Measurements from ENCODE around the gene SLC25A12. TPM values are rescaled to one million over a fixed set of nuclear protein-coding genes. Genes with fewer than 3 reads are reported as not detected.

The SLC25A12 gene
- total and polyA plus RNA-seq, 2 of the 13 experiments (the other 11 are each of a cell fraction or from before 2014, with no cell fraction given), result 8.1 to 15.9 TPM

DNA sequence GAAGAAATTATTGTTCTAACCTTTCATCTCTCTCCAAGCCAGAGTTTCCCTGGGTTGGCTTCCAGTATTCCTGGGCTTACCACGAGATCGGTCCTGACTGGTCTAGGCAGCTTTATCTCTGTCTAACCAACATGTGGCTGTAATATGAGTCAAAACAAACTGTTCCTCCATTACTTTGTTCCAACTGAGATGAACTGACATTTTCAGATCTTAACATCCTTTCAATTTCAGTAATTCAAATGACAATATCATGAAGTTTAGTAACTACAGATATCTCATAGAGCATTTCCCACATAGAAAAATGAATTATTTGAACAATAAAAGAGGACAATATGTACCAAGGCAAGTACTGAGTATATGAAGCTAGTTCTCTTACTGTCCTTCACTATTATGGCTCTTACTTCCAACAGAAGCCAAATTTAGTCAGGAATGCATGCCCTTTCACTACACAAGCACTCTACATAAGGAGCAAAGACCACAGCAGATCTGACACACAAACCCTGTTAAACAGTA, 15.5 kb downstream of the SLC25A12 start (continued):
- TF ChIP-seq, protein P1, sequence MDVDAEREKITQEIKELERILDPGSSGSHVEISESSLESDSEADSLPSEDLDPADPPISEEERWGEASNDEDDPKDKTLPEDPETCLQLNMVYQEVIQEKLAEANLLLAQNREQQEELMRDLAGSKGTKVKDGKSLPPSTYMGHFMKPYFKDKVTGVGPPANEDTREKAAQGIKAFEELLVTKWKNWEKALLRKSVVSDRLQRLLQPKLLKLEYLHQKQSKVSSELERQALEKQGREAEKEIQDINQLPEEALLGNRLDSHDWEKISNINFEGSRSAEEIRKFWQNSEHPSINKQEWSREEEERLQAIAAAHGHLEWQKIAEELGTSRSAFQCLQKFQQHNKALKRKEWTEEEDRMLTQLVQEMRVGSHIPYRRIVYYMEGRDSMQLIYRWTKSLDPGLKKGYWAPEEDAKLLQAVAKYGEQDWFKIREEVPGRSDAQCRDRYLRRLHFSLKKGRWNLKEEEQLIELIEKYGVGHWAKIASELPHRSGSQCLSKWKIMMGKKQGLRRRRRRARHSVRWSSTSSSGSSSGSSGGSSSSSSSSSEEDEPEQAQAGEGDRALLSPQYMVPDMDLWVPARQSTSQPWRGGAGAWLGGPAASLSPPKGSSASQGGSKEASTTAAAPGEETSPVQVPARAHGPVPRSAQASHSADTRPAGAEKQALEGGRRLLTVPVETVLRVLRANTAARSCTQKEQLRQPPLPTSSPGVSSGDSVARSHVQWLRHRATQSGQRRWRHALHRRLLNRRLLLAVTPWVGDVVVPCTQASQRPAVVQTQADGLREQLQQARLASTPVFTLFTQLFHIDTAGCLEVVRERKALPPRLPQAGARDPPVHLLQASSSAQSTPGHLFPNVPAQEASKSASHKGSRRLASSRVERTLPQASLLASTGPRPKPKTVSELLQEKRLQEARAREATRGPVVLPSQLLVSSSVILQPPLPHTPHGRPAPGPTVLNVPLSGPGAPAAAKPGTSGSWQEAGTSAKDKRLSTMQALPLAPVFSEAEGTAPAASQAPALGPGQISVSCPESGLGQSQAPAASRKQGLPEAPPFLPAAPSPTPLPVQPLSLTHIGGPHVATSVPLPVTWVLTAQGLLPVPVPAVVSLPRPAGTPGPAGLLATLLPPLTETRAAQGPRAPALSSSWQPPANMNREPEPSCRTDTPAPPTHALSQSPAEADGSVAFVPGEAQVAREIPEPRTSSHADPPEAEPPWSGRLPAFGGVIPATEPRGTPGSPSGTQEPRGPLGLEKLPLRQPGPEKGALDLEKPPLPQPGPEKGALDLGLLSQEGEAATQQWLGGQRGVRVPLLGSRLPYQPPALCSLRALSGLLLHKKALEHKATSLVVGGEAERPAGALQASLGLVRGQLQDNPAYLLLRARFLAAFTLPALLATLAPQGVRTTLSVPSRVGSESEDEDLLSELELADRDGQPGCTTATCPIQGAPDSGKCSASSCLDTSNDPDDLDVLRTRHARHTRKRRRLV (CRISPR knock-in tag; IDR thresholded peaks at IDR 0.05), result no peak
- TF ChIP-seq ZNF670 (CRISPR knock-in tag; IDR thresholded peaks at IDR 0.05; ENCODE audit: borderline replicate concordance) (no peak), JARID2 (CRISPR knock-in tag; IDR thresholded peaks at IDR 0.05; ENCODE audit: insufficient replicate concordance) (no peak), ZNF614 (CRISPR knock-in tag; IDR thresholded peaks at IDR 0.05; ENCODE audit: borderline replicate concordance) (no peak), ZNF292 (CRISPR knock-in tag; IDR thresholded peaks at IDR 0.05; ENCODE audit: borderline replicate concordance, low read depth) (peak; percentile 42; the same call in 1 of the 2 replicates), ZNF549 (CRISPR knock-in tag; IDR thresholded peaks at IDR 0.05) (peak; percentile 93), ZNF451 (CRISPR knock-in tag; IDR thresholded peaks at IDR 0.05) (no peak), ZNF234 (CRISPR knock-in tag; conservative IDR thresholded peaks at IDR 0.05) (no peak), SIX1 (CRISPR knock-in tag; IDR thresholded peaks at IDR 0.05; ENCODE audit: borderline replicate concordance) (peak; percentile 79; the same call in 1 of the 2 replicates), IRF2 (CRISPR knock-in tag; IDR thresholded peaks at IDR 0.05) (no peak), TARDBP (CRISPR knock-in tag; IDR thresholded peaks at IDR 0.05) (no peak), HES4 (CRISPR knock-in tag; IDR thresholded peaks at IDR 0.05; ENCODE audit: borderline replicate concordance) (no peak), ZNF33B (CRISPR knock-in tag; IDR thresholded peaks at IDR 0.05) (no peak), SP5 (CRISPR knock-in tag; IDR thresholded peaks at IDR 0.05; ENCODE audit: borderline replicate concordance, low read depth) (no peak), ARID2 (CRISPR knock-in tag; IDR thresholded peaks at IDR 0.05; ENCODE audit: borderline replicate concordance) (no peak), ARNT2 (CRISPR knock-in tag; IDR thresholded peaks at IDR 0.05; ENCODE audit: low read depth) (no peak)
- TF ChIP-seq, protein P2, sequence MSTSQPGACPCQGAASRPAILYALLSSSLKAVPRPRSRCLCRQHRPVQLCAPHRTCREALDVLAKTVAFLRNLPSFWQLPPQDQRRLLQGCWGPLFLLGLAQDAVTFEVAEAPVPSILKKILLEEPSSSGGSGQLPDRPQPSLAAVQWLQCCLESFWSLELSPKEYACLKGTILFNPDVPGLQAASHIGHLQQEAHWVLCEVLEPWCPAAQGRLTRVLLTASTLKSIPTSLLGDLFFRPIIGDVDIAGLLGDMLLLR (CRISPR knock-in tag; IDR thresholded peaks at IDR 0.05), result no peak
- TF ChIP-seq, protein P3, sequence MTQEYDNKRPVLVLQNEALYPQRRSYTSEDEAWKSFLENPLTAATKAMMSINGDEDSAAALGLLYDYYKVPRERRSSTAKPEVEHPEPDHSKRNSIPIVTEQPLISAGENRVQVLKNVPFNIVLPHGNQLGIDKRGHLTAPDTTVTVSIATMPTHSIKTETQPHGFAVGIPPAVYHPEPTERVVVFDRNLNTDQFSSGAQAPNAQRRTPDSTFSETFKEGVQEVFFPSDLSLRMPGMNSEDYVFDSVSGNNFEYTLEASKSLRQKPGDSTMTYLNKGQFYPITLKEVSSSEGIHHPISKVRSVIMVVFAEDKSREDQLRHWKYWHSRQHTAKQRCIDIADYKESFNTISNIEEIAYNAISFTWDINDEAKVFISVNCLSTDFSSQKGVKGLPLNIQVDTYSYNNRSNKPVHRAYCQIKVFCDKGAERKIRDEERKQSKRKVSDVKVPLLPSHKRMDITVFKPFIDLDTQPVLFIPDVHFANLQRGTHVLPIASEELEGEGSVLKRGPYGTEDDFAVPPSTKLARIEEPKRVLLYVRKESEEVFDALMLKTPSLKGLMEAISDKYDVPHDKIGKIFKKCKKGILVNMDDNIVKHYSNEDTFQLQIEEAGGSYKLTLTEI (CRISPR knock-in tag; conservative IDR thresholded peaks at IDR 0.05), result no peak
- TF ChIP-seq, protein P4, sequence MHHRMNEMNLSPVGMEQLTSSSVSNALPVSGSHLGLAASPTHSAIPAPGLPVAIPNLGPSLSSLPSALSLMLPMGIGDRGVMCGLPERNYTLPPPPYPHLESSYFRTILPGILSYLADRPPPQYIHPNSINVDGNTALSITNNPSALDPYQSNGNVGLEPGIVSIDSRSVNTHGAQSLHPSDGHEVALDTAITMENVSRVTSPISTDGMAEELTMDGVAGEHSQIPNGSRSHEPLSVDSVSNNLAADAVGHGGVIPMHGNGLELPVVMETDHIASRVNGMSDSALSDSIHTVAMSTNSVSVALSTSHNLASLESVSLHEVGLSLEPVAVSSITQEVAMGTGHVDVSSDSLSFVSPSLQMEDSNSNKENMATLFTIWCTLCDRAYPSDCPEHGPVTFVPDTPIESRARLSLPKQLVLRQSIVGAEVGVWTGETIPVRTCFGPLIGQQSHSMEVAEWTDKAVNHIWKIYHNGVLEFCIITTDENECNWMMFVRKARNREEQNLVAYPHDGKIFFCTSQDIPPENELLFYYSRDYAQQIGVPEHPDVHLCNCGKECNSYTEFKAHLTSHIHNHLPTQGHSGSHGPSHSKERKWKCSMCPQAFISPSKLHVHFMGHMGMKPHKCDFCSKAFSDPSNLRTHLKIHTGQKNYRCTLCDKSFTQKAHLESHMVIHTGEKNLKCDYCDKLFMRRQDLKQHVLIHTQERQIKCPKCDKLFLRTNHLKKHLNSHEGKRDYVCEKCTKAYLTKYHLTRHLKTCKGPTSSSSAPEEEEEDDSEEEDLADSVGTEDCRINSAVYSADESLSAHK (CRISPR knock-in tag; IDR thresholded peaks at IDR 0.05; ENCODE audit: borderline replicate concordance), result no peak
